H9 (cell line): ENCODE results near the gene DISP3. TPM values are rescaled to one million over a fixed set of nuclear protein-coding genes. Genes with fewer than 3 reads are reported as not detected.

ENCODE experiments used
- DNase-seq: peaks from one replicate; pipeline ENCODE4 v3.0.0-alpha.2; 2017
- H2AFZ ChIP-seq: one replicate; pipeline ENCODE4 v1.6.1; 2013; ENCODE audit warnings: mild to moderate bottlenecking, low read length, control low read depth, moderate library complexity
- H2AK5ac ChIP-seq: 2 replicates; pipeline ENCODE4 v1.6.1; 2013; ENCODE audit warnings: low read length, control low read depth, mixed read lengths; ENCODE audit not compliant: insufficient read length
- H2BK120ac ChIP-seq: one replicate; pipeline ENCODE4 v1.6.1; 2013; ENCODE audit warnings: low read depth, mild to moderate bottlenecking, low read length, control low read depth, inconsistent platforms; ENCODE audit not compliant: poor library complexity, severe bottlenecking
- H2BK12ac ChIP-seq: 2 replicates; pipeline ENCODE4 v1.6.1; 2013; ENCODE audit warnings: low read length, control low read depth, mixed read lengths, low read depth; ENCODE audit not compliant: insufficient read length
- H2BK15ac ChIP-seq: 2 replicates; pipeline ENCODE4 v1.6.1; 2013; ENCODE audit warnings: low read depth, low read length, control low read depth
- H2BK20ac ChIP-seq: one replicate; pipeline ENCODE4 v1.6.1; 2013; ENCODE audit warnings: low read depth, mild to moderate bottlenecking, low read length, control low read depth, inconsistent platforms; ENCODE audit not compliant: poor library complexity, severe bottlenecking
- H2BK5ac ChIP-seq: 2 replicates; pipeline ENCODE4 v1.6.1; 2013; ENCODE audit warnings: low read length, control low read depth, mixed read lengths; ENCODE audit not compliant: insufficient read length
- H3K14ac ChIP-seq: 2 replicates; pipeline ENCODE4 v1.6.1; 2013; ENCODE audit warnings: low read length, control low read depth; ENCODE audit not compliant: insufficient read depth
- H3K18ac ChIP-seq: 2 replicates; pipeline ENCODE4 v1.6.1; 2013; ENCODE audit warnings: low read depth, mild to moderate bottlenecking, mixed read lengths, low read length, control low read depth; ENCODE audit not compliant: insufficient read length
- H3K23ac ChIP-seq: 2 replicates; pipeline ENCODE4 v1.6.1; 2013; ENCODE audit warnings: low read length, control low read depth, mixed read lengths, low read depth; ENCODE audit not compliant: insufficient read length
- H3K23me2 ChIP-seq: 2 replicates; pipeline ENCODE4 v1.6.1; 2013; ENCODE audit warnings: low read depth, mild to moderate bottlenecking, mixed read lengths, low read length, control low read depth; ENCODE audit not compliant: insufficient read length, poor library complexity, severe bottlenecking
- H3K27ac ChIP-seq: 2 replicates; pipeline ENCODE4 v1.5.1; 2013; ENCODE audit warnings: low read length, control low read depth, mixed read lengths, low read depth; ENCODE audit not compliant: insufficient read length
- H3K27me3 ChIP-seq: 2 replicates; pipeline ENCODE4 v1.6.1; 2013; ENCODE audit warnings: low read length, control low read depth, inconsistent platforms; ENCODE audit not compliant: insufficient read depth
- H3K4ac ChIP-seq: 2 replicates; pipeline ENCODE4 v1.6.1; 2013; ENCODE audit warnings: low read depth, mild to moderate bottlenecking, control low read depth, inconsistent platforms, low read length, moderate library complexity
- H3K4me1 ChIP-seq: 2 replicates; pipeline ENCODE4 v1.6.1; 2013; ENCODE audit warnings: low read length, control low read depth, inconsistent platforms; ENCODE audit not compliant: insufficient read depth
- H3K4me2 ChIP-seq: 2 replicates; pipeline ENCODE4 v1.6.1; 2013; ENCODE audit warnings: low read length, control low read depth, mixed read lengths; ENCODE audit not compliant: insufficient read length, insufficient read depth
- H3K56ac ChIP-seq: 2 replicates; pipeline ENCODE4 v1.6.1; 2013; ENCODE audit warnings: low read depth, mild to moderate bottlenecking, mixed read lengths, low read length, control low read depth; ENCODE audit not compliant: insufficient read length
- H3K79me1 ChIP-seq: 2 replicates; pipeline ENCODE4 v1.6.1; 2013; ENCODE audit warnings: low read depth, mild to moderate bottlenecking, moderate library complexity, low read length, control low read depth, inconsistent platforms; ENCODE audit not compliant: insufficient read depth, poor library complexity, severe bottlenecking
- H3K79me2 ChIP-seq: 2 replicates; pipeline ENCODE4 v1.6.1; 2013; ENCODE audit warnings: low read length, control low read depth, inconsistent platforms; ENCODE audit not compliant: insufficient read depth
- H3K9ac ChIP-seq: 2 replicates; pipeline ENCODE4 v1.6.1; 2013; ENCODE audit warnings: low read length, control low read depth, mixed read lengths; ENCODE audit not compliant: insufficient read length; ENCODE audit errors: extremely low read depth
- H3K9me3 ChIP-seq: one replicate; pipeline ENCODE4 v1.6.1; 2013; ENCODE audit warnings: low read depth, low read length, inconsistent platforms; ENCODE audit not compliant: control insufficient read depth
- H3T11ph ChIP-seq: one replicate; pipeline ENCODE4 v1.6.1; 2013; ENCODE audit warnings: mild to moderate bottlenecking, low read length, control low read depth, inconsistent platforms
- H4K20me1 ChIP-seq: one replicate; pipeline ENCODE4 v1.6.1; 2013; ENCODE audit not compliant: control insufficient read depth, insufficient read length, insufficient read depth
- H4K5ac ChIP-seq: 2 replicates; pipeline ENCODE4 v1.6.1; 2013; ENCODE audit warnings: low read depth, mild to moderate bottlenecking, mixed read lengths, low read length, control low read depth; ENCODE audit not compliant: insufficient read length
- H4K8ac ChIP-seq: replicated peaks from 2 replicates; pipeline ENCODE4 v1.6.1; 2013; ENCODE audit warnings: low read length, control low read depth, mixed read lengths, low read depth; ENCODE audit not compliant: insufficient read length
- H4K91ac ChIP-seq: 2 replicates; pipeline ENCODE4 v1.6.1; 2013; ENCODE audit warnings: low read depth, mild to moderate bottlenecking, moderate library complexity, mixed read lengths, low read length, control low read depth; ENCODE audit not compliant: insufficient read length
- H3K27ac Mint-ChIP-seq, 3 experiments: 2 replicates in 2 of 3; 3 replicates in 1 of 3; pipeline ENCODE4 v1.8.0; 2020 to 2021; ENCODE audit warnings: mixed read lengths in 3 of 3, mild to moderate bottlenecking in 1 of 3, moderate library complexity in 1 of 3
- H3K27me3 Mint-ChIP-seq: 2 replicates; pipeline ENCODE4 v1.8.0; 2021; ENCODE audit warnings: low read depth, mild to moderate bottlenecking, moderate library complexity, mixed read lengths
- H3K36me3 Mint-ChIP-seq, 3 experiments: 2 replicates in 2 of 3; 3 replicates in 1 of 3; pipeline ENCODE4 v1.8.0; 2020 to 2021; ENCODE audit warnings: low read depth in 3 of 3, mixed read lengths in 3 of 3; ENCODE audit not compliant: insufficient read depth in 1 of 3
- H3K4me1 Mint-ChIP-seq, 2 experiments: 2 replicates each; pipeline ENCODE4 v1.8.0; 2020; ENCODE audit warnings: mixed read lengths in 2 of 2
- H3K4me3 Mint-ChIP-seq, 2 experiments: 2 replicates in 1 of 2; 3 replicates in 1 of 2; pipeline ENCODE4 v1.8.0; 2020 to 2021; ENCODE audit warnings: mild to moderate bottlenecking in 2 of 2, mixed read lengths in 2 of 2, moderate library complexity in 1 of 2
- H3K9me3 Mint-ChIP-seq, 2 experiments: 2 replicates in 1 of 2; 3 replicates in 1 of 2; pipeline ENCODE4 v1.8.0; 2020; ENCODE audit warnings: mild to moderate bottlenecking in 2 of 2, mixed read lengths in 2 of 2, moderate library complexity in 1 of 2
- WGBS: extraction: QIAGEN DNeasy Blood & Tissue Kit; methylation state at CpG from one replicate; pipeline ENCODE4 v1.1.7; 2013; ENCODE audit warnings: missing lambda C conversion rate, low lambda C conversion rate, mixed read lengths; ENCODE audit not compliant: insufficient read length; ENCODE audit errors: extremely low coverage; 5-methylcytosine and 5-hydroxymethylcytosine counted together
- total RNA-seq: library from RNA; stranded (reverse); gene quantifications from 2 replicates; pipeline ENCODE4 v1.2.1, GENCODE V29; 2021
- TF ChIP-seq, protein P1 (sequence below): fragments of 200-600 bp; sonication (generic); conservative IDR thresholded peaks from 3 replicates; pipeline ENCODE4 v1.8.0; 2021; ENCODE audit warnings: antibody characterized with exemption, mild to moderate bottlenecking

DISP3 gene
- total RNA-seq, 1 experiment from 2014 or later, result 3.5 TPM

DNA sequence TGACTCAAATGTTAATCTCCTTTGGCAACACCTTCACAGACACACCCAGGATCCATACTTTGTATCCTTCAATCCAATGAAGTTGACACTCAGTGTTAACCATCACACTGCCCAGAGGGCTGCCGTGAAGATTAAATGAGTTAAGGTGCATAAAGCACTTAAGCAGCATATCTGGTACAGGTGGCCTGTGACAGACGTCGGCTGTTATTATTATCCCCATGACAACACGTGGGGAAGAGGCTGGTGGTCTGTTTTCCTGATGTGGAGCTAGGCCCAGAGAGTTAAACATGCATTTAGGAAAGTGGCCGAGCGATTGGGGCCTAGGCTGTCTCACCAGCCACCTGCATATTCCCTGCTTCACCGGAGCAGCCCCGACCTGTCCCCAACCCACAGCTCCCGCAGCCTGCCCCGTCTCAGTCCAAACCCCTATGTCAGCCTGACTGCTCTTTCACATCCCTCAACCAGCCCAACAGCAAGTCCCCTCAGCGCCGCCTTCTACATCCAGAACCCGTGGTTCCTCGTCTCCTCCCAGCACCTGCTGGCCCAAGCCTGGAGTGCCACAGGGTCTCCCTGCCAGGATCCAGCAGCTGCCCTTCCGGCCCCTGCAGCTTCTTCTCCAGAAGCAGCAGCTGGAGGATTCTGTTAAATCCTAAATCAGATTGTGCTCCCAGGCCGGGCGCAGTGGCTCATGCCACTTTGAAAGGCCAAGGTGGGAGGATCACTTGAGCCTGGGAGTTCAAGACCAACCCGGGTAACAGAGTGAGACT lies 97.3 kb downstream of the DISP3 start:
- no peak overlapping the region for H2BK20ac ChIP-seq
- no peak overlapping the region for H3T11ph ChIP-seq
- Mint-ChIP-seq H3K9me3 (no peaks in the 10 kb centered on the region; a peak in 1 of 5 replicates), H3K27me3 (peaks cover 6% of the 10 kb centered on the region), H3K27ac (0 out of 7 replicates have a peak overlapping the region, but pooled peaks of 1 of the 3 experiments have one; percentile 33), H3K36me3 (no peaks in the 10 kb centered on the region), H3K4me1 (peaks cover 6 to 13% of the 10 kb centered on the region in 2 experiments), H3K4me3 (no peak overlapping the region)
- H4K8ac ChIP-seq, result no peak overlapping the region
- no peak overlapping the region for H3K23ac ChIP-seq
- no peak overlapping the region for H3K4me2 ChIP-seq
- peaks cover 3% of the 10 kb centered on the region for H3K23me2 ChIP-seq
- no peaks in the 10 kb centered on the region for H3K9me3 ChIP-seq
- H2AK5ac ChIP-seq, result no peak overlapping the region
- no peak overlapping the region for H3K14ac ChIP-seq
- TF ChIP-seq, protein P1, sequence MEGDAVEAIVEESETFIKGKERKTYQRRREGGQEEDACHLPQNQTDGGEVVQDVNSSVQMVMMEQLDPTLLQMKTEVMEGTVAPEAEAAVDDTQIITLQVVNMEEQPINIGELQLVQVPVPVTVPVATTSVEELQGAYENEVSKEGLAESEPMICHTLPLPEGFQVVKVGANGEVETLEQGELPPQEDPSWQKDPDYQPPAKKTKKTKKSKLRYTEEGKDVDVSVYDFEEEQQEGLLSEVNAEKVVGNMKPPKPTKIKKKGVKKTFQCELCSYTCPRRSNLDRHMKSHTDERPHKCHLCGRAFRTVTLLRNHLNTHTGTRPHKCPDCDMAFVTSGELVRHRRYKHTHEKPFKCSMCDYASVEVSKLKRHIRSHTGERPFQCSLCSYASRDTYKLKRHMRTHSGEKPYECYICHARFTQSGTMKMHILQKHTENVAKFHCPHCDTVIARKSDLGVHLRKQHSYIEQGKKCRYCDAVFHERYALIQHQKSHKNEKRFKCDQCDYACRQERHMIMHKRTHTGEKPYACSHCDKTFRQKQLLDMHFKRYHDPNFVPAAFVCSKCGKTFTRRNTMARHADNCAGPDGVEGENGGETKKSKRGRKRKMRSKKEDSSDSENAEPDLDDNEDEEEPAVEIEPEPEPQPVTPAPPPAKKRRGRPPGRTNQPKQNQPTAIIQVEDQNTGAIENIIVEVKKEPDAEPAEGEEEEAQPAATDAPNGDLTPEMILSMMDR, result no peak
- H3K4me1 ChIP-seq, result no peaks in the 10 kb centered on the region
- no peaks in the 10 kb centered on the region for H3K79me1 ChIP-seq
- no peak for DNase-seq
- H3K4ac ChIP-seq, result no peak overlapping the region
- H3K18ac ChIP-seq, result no peak overlapping the region
- no CpG with 5 or more reads among the region's 18 CpGs for WGBS
- H4K91ac ChIP-seq, result no peak overlapping the region
- H3K27me3 ChIP-seq, result no peaks in the 10 kb centered on the region
- H2BK120ac ChIP-seq, result no peak overlapping the region
- no peak overlapping the region for H4K5ac ChIP-seq
- no peak overlapping the region for H3K56ac ChIP-seq
- H3K27ac ChIP-seq, result no peak overlapping the region
- no peak overlapping the region for H2BK15ac ChIP-seq
- H2BK12ac ChIP-seq, result no peak overlapping the region
- H4K20me1 ChIP-seq, result no peaks in the 10 kb centered on the region
- H2BK5ac ChIP-seq, result no peak overlapping the region
- no peak overlapping the region for H3K9ac ChIP-seq
- no peaks in the 10 kb centered on the region for H3K79me2 ChIP-seq
- no peak overlapping the region for H2AFZ ChIP-seq
